NOMO-1 treated with dmso at 0.1 percent for 144 hours (cell line): Measurements from ENCODE around the gene EXOC3.
A peak's percentile ranks its signal among the peaks of the same experiment; 100 is the strongest.

ENCODE experiments used
- DNase-seq: peaks from one replicate; lab custom pipeline; 2025; ENCODE audit not compliant: unreplicated experiment; lab: John Stamatoyannopoulos, UW

Gene EXOC3

GRCh38 chr5:438481-438981 is 4.4 kb upstream of the EXOC3 start:
- DNase-seq = no peak

- no peak for DNase-seq
These were observed 3.8 kb upstream of the EXOC3 start for GRCh38 chr5:439181-439580.

- no peak for DNase-seq
These were observed 3.3 kb upstream of the EXOC3 start for GRCh38 chr5:439636-440035.

- peak; percentile 90 for DNase-seq
These were observed 2.4 kb upstream of the EXOC3 start for GRCh38 chr5:440401-441201.

GRCh38 chr5:441996-442334 is 1.0 kb upstream of the EXOC3 start:
- no peak for DNase-seq

GRCh38 chr5:443239-444151 is 519 bp downstream of the EXOC3 start:
- no peak for DNase-seq

- DNase-seq = no peak
These were observed 1.2 kb downstream of the EXOC3 start for GRCh38 chr5:444226-444625.

- no peak for DNase-seq
These were observed 2.6 kb downstream of the EXOC3 start for GRCh38 chr5:445591-445990.

GRCh38 chr5:446066-446882 is 3.3 kb downstream of the EXOC3 start:
- no peak for DNase-seq

- DNase-seq = peak; percentile 58
These were observed 3.9 kb downstream of the EXOC3 start for GRCh38 chr5:446883-447263.

GRCh38 chr5:447501-447900 is 4.5 kb downstream of the EXOC3 start:
- DNase-seq = no peak

GRCh38 chr5:448061-448765 is 5.2 kb downstream of the EXOC3 start:
- DNase-seq = peak; percentile 99

- DNase-seq = no peak
These were observed 5.8 kb downstream of the EXOC3 start for GRCh38 chr5:448766-449090.

- peak; percentile 68 for DNase-seq
These were observed 6.2 kb downstream of the EXOC3 start for GRCh38 chr5:449151-449550.

- no peak for DNase-seq
These were observed 8.8 kb downstream of the EXOC3 start for GRCh38 chr5:451587-452458.

GRCh38 chr5:452978-453710 is 10.2 kb downstream of the EXOC3 start:
- no peak for DNase-seq

GRCh38 chr5:453725-454481 is 10.9 kb downstream of the EXOC3 start:
- DNase-seq = no peak

- no peak for DNase-seq
These were observed 12.0 kb downstream of the EXOC3 start for GRCh38 chr5:454936-455335.
